ENCODE results near the gene PNMT. TPM values are rescaled to one million over a fixed set of nuclear protein-coding genes. Genes with fewer than 3 reads are reported as not detected.
A peak's percentile ranks its signal among the peaks of the same experiment; 100 is the strongest.

Gene PNMT
- polyA plus RNA-seq, 3 donors = 1.3 to 2.8 (median 2.4) TPM

DNA sequence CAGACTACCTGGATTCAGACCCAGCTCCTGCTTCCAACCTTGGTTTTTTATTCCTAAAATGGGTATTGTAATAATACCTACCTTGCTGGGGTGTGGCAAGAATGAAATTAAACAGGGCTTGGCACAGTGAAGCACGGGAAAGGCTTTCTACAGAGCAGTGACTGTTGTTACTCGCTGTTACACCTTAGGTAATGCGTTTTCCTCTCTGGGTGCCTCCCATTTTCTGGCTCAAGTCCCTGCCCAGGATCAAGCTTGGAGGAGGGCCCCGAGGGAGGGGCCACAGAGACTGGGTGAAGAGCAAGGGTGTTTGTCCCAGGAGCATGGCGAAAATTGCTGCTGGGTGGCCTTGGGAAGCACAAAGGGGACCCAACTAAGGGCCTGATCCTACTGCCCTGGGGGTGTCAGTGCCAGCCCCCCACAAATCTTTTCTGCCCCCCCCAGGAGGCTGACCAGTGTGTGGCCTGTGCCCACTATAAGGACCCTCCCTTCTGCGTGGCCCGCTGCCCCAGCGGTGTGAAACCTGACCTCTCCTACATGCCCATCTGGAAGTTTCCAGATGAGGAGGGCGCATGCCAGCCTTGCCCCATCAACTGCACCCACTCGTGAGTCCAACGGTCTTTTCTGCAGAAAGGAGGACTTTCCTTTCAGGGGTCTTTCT, 48.8 kb downstream of the PNMT start:
- DNase-seq (ENCODE audit: extremely low read depth in 1 of 11, low read depth in 9 of 11, low spot score in 4 of 11) = no peak

DNA sequence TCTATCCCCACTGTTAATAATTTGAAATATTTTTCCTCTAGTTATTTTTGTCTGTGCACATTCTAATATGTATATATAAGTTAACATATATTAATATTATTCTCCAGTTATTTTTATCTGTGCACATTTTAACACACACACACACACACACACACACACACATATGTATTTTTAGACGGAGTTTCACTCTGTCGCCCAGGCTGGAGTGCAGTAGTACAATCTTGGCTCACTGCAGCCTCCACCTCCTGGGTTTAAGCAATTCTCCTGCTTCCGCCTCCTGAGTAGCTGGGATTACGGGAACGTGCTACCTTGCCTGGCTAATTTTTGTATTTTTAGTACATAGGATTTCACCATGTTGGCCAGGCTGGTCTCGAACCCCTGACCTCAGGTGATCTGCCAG, 49.4 kb downstream of the PNMT start:
- no peak for DNase-seq (ENCODE audit: extremely low read depth in 1 of 11, low read depth in 9 of 11, low spot score in 4 of 11)

DNA sequence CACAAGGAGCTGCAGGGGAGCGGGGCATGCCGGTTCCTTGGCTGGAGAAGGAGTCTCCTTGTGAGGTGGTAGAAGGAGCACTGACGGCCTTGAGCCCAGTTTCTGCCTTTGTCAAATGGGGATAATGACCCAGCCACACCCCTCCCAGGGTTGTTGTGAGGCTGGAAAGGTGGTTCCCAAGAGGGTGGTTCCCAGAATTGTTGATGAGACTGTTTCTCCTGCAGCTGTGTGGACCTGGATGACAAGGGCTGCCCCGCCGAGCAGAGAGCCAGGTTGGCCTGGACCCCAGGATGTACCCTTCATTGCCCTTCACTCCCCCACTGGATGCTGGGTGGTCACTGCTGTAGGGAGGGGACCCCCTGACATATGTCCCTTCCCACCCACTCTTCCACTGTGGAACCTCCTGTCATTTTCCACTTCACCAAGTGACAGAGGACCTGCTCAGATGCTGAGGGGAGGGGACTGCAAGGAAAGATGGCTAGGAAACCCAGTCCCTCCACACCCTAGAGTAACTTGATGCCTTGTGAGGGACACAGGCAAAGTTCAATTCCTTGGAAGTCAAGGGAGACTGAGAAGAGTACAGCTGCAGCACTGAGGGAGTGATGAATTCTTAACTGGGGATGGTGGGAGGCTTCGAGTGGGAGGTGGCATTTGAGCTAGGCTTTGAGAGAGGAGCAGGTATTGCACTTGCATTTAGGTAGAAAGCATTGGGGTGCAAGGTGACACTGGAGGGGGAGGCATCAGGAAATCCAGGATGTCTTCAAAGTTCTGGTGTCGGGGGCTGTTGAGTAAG, 51.5 kb downstream of the PNMT start:
- peak in 1 of 11 donors; percentile 23 for DNase-seq (ENCODE audit: extremely low read depth in 1 of 11, low read depth in 9 of 11, low spot score in 4 of 11)

Other genes starting within 250 kb of the PNMT start
- 10 to 100 TPM; 48.2 to 56.3 (median 50.9) TPM for gene MED1, start 217.2 kb upstream of the PNMT start, polyA plus RNA-seq (ENCODE audit: insufficient read length in 3 of 3)
- 10 to 100 TPM; 53.4 to 65.5 (median 62.0) TPM for gene CDK12, start 207.0 kb upstream of the PNMT start, polyA plus RNA-seq (ENCODE audit: insufficient read length in 3 of 3)
- under 1 TPM; 0.03 to 0.09 (median 0.05) TPM for gene NEUROD2, start 60.5 kb upstream of the PNMT start, polyA plus RNA-seq (ENCODE audit: insufficient read length in 3 of 3)
- 10 to 100 TPM in 2 of 3 donors, 1 to 10 TPM in 1; 8.2 to 13.1 (median 13.0) TPM for gene PPP1R1B, start 41.5 kb upstream of the PNMT start, polyA plus RNA-seq (ENCODE audit: insufficient read length in 3 of 3)
- gene STARD3, start 31.3 kb upstream of the PNMT start, polyA plus RNA-seq (ENCODE audit: insufficient read length in 3 of 3) = 10 to 100 TPM; 47.2 to 52.1 (median 51.6) TPM
- gene TCAP, start 3.1 kb upstream of the PNMT start, polyA plus RNA-seq (ENCODE audit: insufficient read length in 3 of 3) = 1 to 10 TPM; 1.2 to 2.2 (median 1.6) TPM
- 10 to 100 TPM; 32.1 to 50.8 (median 37.2) TPM for gene PGAP3, start 19.6 kb downstream of the PNMT start, polyA plus RNA-seq (ENCODE audit: insufficient read length in 3 of 3)
- gene ERBB2, start 31.6 kb downstream of the PNMT start, polyA plus RNA-seq (ENCODE audit: insufficient read length in 3 of 3) = 100 to 1,000 TPM; 158 to 183 (median 165) TPM
- gene MIEN1, start 62.1 kb downstream of the PNMT start, polyA plus RNA-seq (ENCODE audit: insufficient read length in 3 of 3) = 10 to 100 TPM; 31.9 to 34.9 (median 34.8) TPM
- gene GRB7, start 69.5 kb downstream of the PNMT start, polyA plus RNA-seq (ENCODE audit: insufficient read length in 3 of 3) = 10 to 100 TPM; 32.3 to 58.0 (median 36.9) TPM
- gene IKZF3, start 195.9 kb downstream of the PNMT start, polyA plus RNA-seq (ENCODE audit: insufficient read length in 3 of 3) = under 1 TPM; 0.11 to 0.30 (median 0.23) TPM
- not detected for gene ZPBP2, start 199.7 kb downstream of the PNMT start, polyA plus RNA-seq (ENCODE audit: insufficient read length in 3 of 3)